IMR-90 (cell line): Measurements from ENCODE around the gene SELENOM. TPM values are rescaled to one million over a fixed set of nuclear protein-coding genes. Genes with fewer than 3 reads are reported as not detected.

Experiments
- ATAC-seq: fragments of 200-7000 bp; cut with Tn5 transposase; 2 replicates; pipeline ENCODE4 v1.9.1; 2020; ENCODE audit warnings: low read depth, mild to moderate bottlenecking, moderate library complexity
- BruUV-seq: library from RNA; stranded (reverse); fragments of 400-500 nt; replicated peaks from 2 replicates; lab custom pipeline; 2021; lab: Mats Ljungman, UMichigan
- CTCF ChIA-PET: fragments of 300-600 bp; formaldehyde crosslinking; extraction: SDS; loops from one replicate; lab custom pipeline; 2021; ENCODE audit warnings: antibody characterized with exemption; lab: Yijun Ruan, JAX
- POLR2A ChIA-PET: fragments of 300-600 bp; sonication (Branson Sonifier 250); formaldehyde crosslinking; loops from one replicate; lab custom pipeline; 2022; ENCODE audit warnings: antibody characterized with exemption; ENCODE audit not compliant: unreplicated experiment; lab: Charles Lee
- DNase-seq: peaks from one replicate; pipeline ENCODE4 v3.0.0; 2013
- H2AFZ ChIP-seq: replicated peaks from 2 replicates; pipeline ENCODE3; 2013; ENCODE audit warnings: low read length, mild to moderate bottlenecking; ENCODE audit not compliant: poor library complexity
- H2AK5ac ChIP-seq: 2 replicates; pipeline ENCODE4 v1.6.1; 2013; ENCODE audit warnings: low read depth, low read length, inconsistent platforms
- H2AK9ac ChIP-seq: replicated peaks from 2 replicates; pipeline ENCODE3; 2013; ENCODE audit warnings: mild to moderate bottlenecking, low read depth, low read length, moderate library complexity; ENCODE audit not compliant: poor library complexity
- H2BK120ac ChIP-seq: 2 replicates; pipeline ENCODE4 v1.6.1; 2013; ENCODE audit warnings: low read depth, low read length, inconsistent platforms
- H2BK15ac ChIP-seq: 3 replicates; pipeline ENCODE4 v1.6.1; 2013; ENCODE audit warnings: low read depth, low read length, inconsistent platforms
- H2BK20ac ChIP-seq: 2 replicates; pipeline ENCODE4 v1.6.1; 2013; ENCODE audit warnings: low read depth, mild to moderate bottlenecking, inconsistent platforms, low read length, moderate library complexity
- H2BK5ac ChIP-seq: 2 replicates; pipeline ENCODE4 v1.6.1; 2013; ENCODE audit warnings: mild to moderate bottlenecking, low read depth, low read length, inconsistent platforms; ENCODE audit not compliant: poor library complexity, severe bottlenecking
- H3K14ac ChIP-seq: replicated peaks from 2 replicates; pipeline ENCODE4 v1.6.1; 2013; ENCODE audit warnings: low read depth, low read length, inconsistent platforms
- H3K18ac ChIP-seq: 2 replicates; pipeline ENCODE4 v1.6.1; 2013; ENCODE audit warnings: low read depth, low read length, control low read depth
- H3K23ac ChIP-seq: 2 replicates; pipeline ENCODE4 v1.6.1; 2013; ENCODE audit warnings: low read depth, low read length, inconsistent platforms
- H3K27ac ChIP-seq: 2 replicates; pipeline ENCODE4 v1.5.1; 2013; ENCODE audit warnings: mild to moderate bottlenecking, control low read depth, low read length; ENCODE audit not compliant: insufficient read depth
- H3K27me3 ChIP-seq: 2 replicates; pipeline ENCODE4 v1.6.1; 2013; ENCODE audit warnings: low read length; ENCODE audit not compliant: control insufficient read depth, insufficient read depth
- H3K36me3 ChIP-seq: 2 replicates; pipeline ENCODE4 v1.6.1; 2013; ENCODE audit warnings: low read length, mixed read lengths; ENCODE audit not compliant: control insufficient read depth, insufficient read depth
- H3K4ac ChIP-seq: 2 replicates; pipeline ENCODE4 v1.6.1; 2013; ENCODE audit warnings: low read depth, low read length, inconsistent platforms
- H3K4me1 ChIP-seq: 2 replicates; pipeline ENCODE4 v1.6.1; 2013; ENCODE audit warnings: low read length, mixed read lengths; ENCODE audit not compliant: control insufficient read depth, insufficient read depth
- H3K4me2 ChIP-seq: 2 replicates; pipeline ENCODE4 v1.6.1; 2013; ENCODE audit warnings: low read depth, mild to moderate bottlenecking, control low read depth, low read length, moderate library complexity
- H3K4me3 ChIP-seq: 2 replicates; pipeline ENCODE4 v1.5.1; 2013; ENCODE audit warnings: low read depth, mild to moderate bottlenecking, control low read depth, low read length, moderate library complexity; ENCODE audit not compliant: insufficient read depth
- H3K56ac ChIP-seq: 2 replicates; pipeline ENCODE4 v1.6.1; 2013; ENCODE audit warnings: low read length, inconsistent platforms; ENCODE audit not compliant: insufficient read depth; ENCODE audit errors: extremely low read depth
- H3K79me1 ChIP-seq, 2 experiments: 2 replicates each; pipeline ENCODE4 v1.6.1; 2013; ENCODE audit warnings: low read length in 2 of 2, inconsistent platforms in 1 of 2, low read depth in 1 of 2
- H3K9ac ChIP-seq: 2 replicates; pipeline ENCODE4 v1.6.1; 2013; ENCODE audit warnings: low read depth, low read length, control low read depth
- H3K9me1 ChIP-seq: 2 replicates; pipeline ENCODE4 v1.6.1; 2013; ENCODE audit warnings: low read length, inconsistent platforms; ENCODE audit not compliant: insufficient read depth
- H3K9me3 ChIP-seq: 2 replicates; pipeline ENCODE4 v1.6.1; 2013; ENCODE audit warnings: low read length; ENCODE audit not compliant: control insufficient read depth, insufficient read depth
- H4K20me1 ChIP-seq: 2 replicates; pipeline ENCODE4 v1.6.1; 2013; ENCODE audit warnings: low read length, inconsistent platforms; ENCODE audit not compliant: insufficient read depth
- H4K5ac ChIP-seq: 2 replicates; pipeline ENCODE4 v1.6.1; 2013; ENCODE audit warnings: mild to moderate bottlenecking, low read depth, low read length, control low read depth
- H4K8ac ChIP-seq, 2 experiments: 2 replicates each; pipeline ENCODE4 v1.6.1; 2013; ENCODE audit warnings: low read depth in 2 of 2, low read length in 2 of 2, control low read depth in 1 of 2, inconsistent platforms in 1 of 2
- H4K91ac ChIP-seq: 2 replicates; pipeline ENCODE4 v1.6.1; 2013; ENCODE audit warnings: low read depth, low read length, inconsistent platforms; ENCODE audit not compliant: insufficient read depth
- BHLHE40 ChIP-seq: fragments of 150-350 bp; IDR thresholded peaks from 2 replicates; pipeline ENCODE4 v1.6.1; 2016; ENCODE audit warnings: mild to moderate bottlenecking, low read depth, low read length
- CEBPB ChIP-seq: IDR thresholded peaks from 2 replicates; pipeline ENCODE4 v1.6.1; 2012; ENCODE audit warnings: low read depth, low read length, improper control_type of control experiment
- CHD1 ChIP-seq: IDR thresholded peaks from 2 replicates; pipeline ENCODE4 v1.6.1; 2012; ENCODE audit warnings: low read depth, low read length, improper control_type of control experiment
- FOS ChIP-seq: fragments of 150-350 bp; IDR thresholded peaks from 2 replicates; pipeline ENCODE4 v1.6.1; 2016; ENCODE audit warnings: low read depth, low read length
- MAFK ChIP-seq: IDR thresholded peaks from 2 replicates; pipeline ENCODE4 v1.6.1; 2012; ENCODE audit warnings: low read depth, low read length, improper control_type of control experiment
- MAZ ChIP-seq: IDR thresholded peaks from 2 replicates; pipeline ENCODE4 v1.6.1; 2012; ENCODE audit warnings: low read depth, mild to moderate bottlenecking, low read length, improper control_type of control experiment, moderate library complexity, borderline replicate concordance
- MXI1 ChIP-seq: IDR thresholded peaks from 2 replicates; pipeline ENCODE4 v1.6.1; 2012; ENCODE audit warnings: low read depth, mild to moderate bottlenecking, low read length, moderate library complexity, borderline replicate concordance
- NFE2L2 ChIP-seq: fragments of 150-350 bp; IDR thresholded peaks from 2 replicates; pipeline ENCODE4 v1.6.1; 2016; ENCODE audit warnings: low read depth, mild to moderate bottlenecking, low read length
- POLR2A ChIP-seq: IDR thresholded peaks from 2 replicates; pipeline ENCODE4 v1.6.1; 2012; ENCODE audit warnings: mild to moderate bottlenecking, low read depth, low read length
- RAD21 ChIP-seq: IDR thresholded peaks from 2 replicates; pipeline ENCODE4 v1.6.1; 2012; ENCODE audit warnings: low read length, improper control_type of control experiment
- RCOR1 ChIP-seq: IDR thresholded peaks from 2 replicates; pipeline ENCODE4 v1.6.1; 2012; ENCODE audit warnings: mild to moderate bottlenecking, low read length, improper control_type of control experiment; ENCODE audit not compliant: insufficient replicate concordance
- RFX5 ChIP-seq: IDR thresholded peaks from 2 replicates; pipeline ENCODE4 v1.8.0; 2012; ENCODE audit warnings: low read depth, mild to moderate bottlenecking, low read length, moderate library complexity
- SMC3 ChIP-seq: fragments of 150-350 bp; IDR thresholded peaks from 2 replicates; pipeline ENCODE4 v1.6.1; 2016; ENCODE audit warnings: low read depth, mild to moderate bottlenecking, antibody characterized with exemption, low read length, moderate library complexity
- WGBS, 2 experiments: methylation state at CpG; one replicate each; pipeline versions ENCODE4 v1.1.5 to v1.1.7; 2013; ENCODE audit warnings: missing lambda C conversion rate in 2 of 2; ENCODE audit not compliant: insufficient read length in 1 of 2; ENCODE audit errors: extremely low coverage in 2 of 2; 5-methylcytosine and 5-hydroxymethylcytosine counted together
- dilution Hi-C: fragments of 300-500 bp; cut with HindIII; formaldehyde crosslinking; loops from one replicate; pipeline ENCODE4 v1.14.3; 2018; ENCODE audit warnings: low sequenced_read_pairs; ENCODE audit not compliant: unreplicated experiment
- in situ Hi-C: fragments of 300-500 bp; cut with MboI; formaldehyde crosslinking; loops from 3 replicates; pipeline ENCODE4 v1.14.3; 2019; ENCODE audit warnings: low sequenced_read_pairs, inconsistent platforms, mixed read lengths
- intact Hi-C: fragments of 100-400 bp; cut with micrococcal nuclease; formaldehyde crosslinking; loops from 2 replicates; pipeline ENCODE4 v1.10.0; 2022
- polyA plus RNA-seq, 3 experiments: library from polyadenylated mRNA; depleted of rRNA; stranded (reverse); fragments of >200 nt; gene quantifications; 2 replicates each; pipeline ENCODE4 v1.2.3, GENCODE V29; 2012; ENCODE audit warnings: low replicate concordance in 1 of 3
- total RNA-seq: library from RNA; depleted of rRNA; stranded (reverse); fragments of >200 nt; gene quantifications from 2 replicates; pipeline ENCODE4 v1.2.3, GENCODE V29; 2012
- TF ChIP-seq, protein P1 (sequence below): fragments of 150-350 bp; IDR thresholded peaks from 2 replicates; pipeline ENCODE4 v1.6.1; 2016; ENCODE audit warnings: low read depth, mild to moderate bottlenecking, low read length, moderate library complexity, borderline replicate concordance
- TF ChIP-seq, protein P2 (sequence below): conservative IDR thresholded peaks from 2 replicates; pipeline ENCODE4 v1.5.1; 2012; ENCODE audit warnings: mild to moderate bottlenecking, low read depth, low read length, improper control_type of control experiment
- TF ChIP-seq, protein P3 (sequence below): fragments of 150-350 bp; IDR thresholded peaks from 2 replicates; pipeline ENCODE4 v1.6.1; 2017; ENCODE audit warnings: mild to moderate bottlenecking, antibody characterized with exemption, low read length, low read depth

The SELENOM gene
- total and polyA plus RNA-seq, 2 of the 4 experiments (the other 2 are of a cell fraction), result 46.2 to 270 TPM

DNA sequence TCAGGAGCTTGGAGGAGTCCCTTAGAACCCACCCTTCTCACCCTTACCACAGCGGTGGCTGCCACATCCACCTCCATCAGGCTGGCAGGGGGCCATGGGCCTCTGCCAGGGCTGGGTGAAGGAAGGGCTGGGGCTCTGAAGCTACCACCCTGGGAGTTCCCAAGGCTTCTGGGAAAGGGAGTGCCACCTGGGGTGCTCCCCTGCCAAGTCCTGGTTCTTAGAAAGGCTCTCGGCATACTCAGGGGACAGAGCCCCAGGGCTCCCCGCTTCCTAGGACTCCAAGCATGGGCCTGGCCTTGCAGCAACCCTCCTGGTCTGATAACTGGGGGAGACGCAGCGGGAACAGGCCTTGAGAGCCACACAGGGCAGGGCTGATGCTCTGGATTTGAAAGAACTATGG, 33.4 kb upstream of the SELENOM start:
- no peak for ATAC-seq

More for the DNA sequence above, 33.4 kb upstream of the SELENOM start:
- Histone ChIP-seq H2BK5ac (no peak overlapping the region), H3K36me3 (no peaks in the 10 kb centered on the region), H4K8ac (no peak overlapping the region), H3K4ac (no peak overlapping the region), H3K18ac (no peak overlapping the region), H2BK15ac (no peak overlapping the region), H3K9me3 (peaks cover 4% of the 10 kb centered on the region; the same call in 1 of the 2 replicates), H3K23ac (no peak overlapping the region), H3K9me1 (0 out of 2 replicates have a peak, but pooled peaks cover 5% of the 10 kb centered on the region), H4K5ac (no peak overlapping the region), H4K91ac (no peak overlapping the region), H4K20me1 (no peaks in the 10 kb centered on the region), H3K14ac (no peak overlapping the region), H3K4me3 (no peak overlapping the region), H2BK20ac (no peak overlapping the region), H3K56ac (no peak overlapping the region), H3K9ac (no peak overlapping the region), H2AK5ac (no peak overlapping the region; the same call in 1 of the 2 replicates), H3K79me1 (no peaks in the 10 kb centered on the region), H2BK120ac (no peak overlapping the region), H3K27ac (no peak overlapping the region), H2AFZ (peak overlapping the region; percentile 8), H3K4me2 (no peak overlapping the region), H3K4me1 (no peaks in the 10 kb centered on the region), H3K27me3 (peaks cover 29% of the 10 kb centered on the region), H2AK9ac (no peak overlapping the region)
- dilution Hi-C loops (no loop called here), in situ Hi-C loops (no loop called here), intact Hi-C loops (no loop called here)
- DNase-seq, result no peak
- ChIA-PET POLR2A (no interaction called here), CTCF (interaction anchor here (0.7 kb wide), 1 partner anchor 1918 kb away, joined by 3 read pairs; no protein-coding TSS in a partner anchor)
- no TSS peak for BruUV-seq
- WGBS, 2 experiments, result 77% methylated on average over 2 of the region's 5 CpGs; no CpG with 5 or more reads in 1 of the 2 experiments
- TF ChIP-seq RFX5 (no peak), MAZ (no peak), POLR2A (no peak), MXI1 (no peak), SMC3 (no peak), BHLHE40 (no peak), MAFK (no peak), CEBPB (no peak), FOS (no peak), RAD21 (no peak), CHD1 (no peak), NFE2L2 (no peak), RCOR1 (no peak)
- TF ChIP-seq, protein P1, sequence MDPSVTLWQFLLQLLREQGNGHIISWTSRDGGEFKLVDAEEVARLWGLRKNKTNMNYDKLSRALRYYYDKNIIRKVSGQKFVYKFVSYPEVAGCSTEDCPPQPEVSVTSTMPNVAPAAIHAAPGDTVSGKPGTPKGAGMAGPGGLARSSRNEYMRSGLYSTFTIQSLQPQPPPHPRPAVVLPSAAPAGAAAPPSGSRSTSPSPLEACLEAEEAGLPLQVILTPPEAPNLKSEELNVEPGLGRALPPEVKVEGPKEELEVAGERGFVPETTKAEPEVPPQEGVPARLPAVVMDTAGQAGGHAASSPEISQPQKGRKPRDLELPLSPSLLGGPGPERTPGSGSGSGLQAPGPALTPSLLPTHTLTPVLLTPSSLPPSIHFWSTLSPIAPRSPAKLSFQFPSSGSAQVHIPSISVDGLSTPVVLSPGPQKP, result no peak
- TF ChIP-seq, protein P2, sequence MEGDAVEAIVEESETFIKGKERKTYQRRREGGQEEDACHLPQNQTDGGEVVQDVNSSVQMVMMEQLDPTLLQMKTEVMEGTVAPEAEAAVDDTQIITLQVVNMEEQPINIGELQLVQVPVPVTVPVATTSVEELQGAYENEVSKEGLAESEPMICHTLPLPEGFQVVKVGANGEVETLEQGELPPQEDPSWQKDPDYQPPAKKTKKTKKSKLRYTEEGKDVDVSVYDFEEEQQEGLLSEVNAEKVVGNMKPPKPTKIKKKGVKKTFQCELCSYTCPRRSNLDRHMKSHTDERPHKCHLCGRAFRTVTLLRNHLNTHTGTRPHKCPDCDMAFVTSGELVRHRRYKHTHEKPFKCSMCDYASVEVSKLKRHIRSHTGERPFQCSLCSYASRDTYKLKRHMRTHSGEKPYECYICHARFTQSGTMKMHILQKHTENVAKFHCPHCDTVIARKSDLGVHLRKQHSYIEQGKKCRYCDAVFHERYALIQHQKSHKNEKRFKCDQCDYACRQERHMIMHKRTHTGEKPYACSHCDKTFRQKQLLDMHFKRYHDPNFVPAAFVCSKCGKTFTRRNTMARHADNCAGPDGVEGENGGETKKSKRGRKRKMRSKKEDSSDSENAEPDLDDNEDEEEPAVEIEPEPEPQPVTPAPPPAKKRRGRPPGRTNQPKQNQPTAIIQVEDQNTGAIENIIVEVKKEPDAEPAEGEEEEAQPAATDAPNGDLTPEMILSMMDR, result no peak
- TF ChIP-seq, protein P3, sequence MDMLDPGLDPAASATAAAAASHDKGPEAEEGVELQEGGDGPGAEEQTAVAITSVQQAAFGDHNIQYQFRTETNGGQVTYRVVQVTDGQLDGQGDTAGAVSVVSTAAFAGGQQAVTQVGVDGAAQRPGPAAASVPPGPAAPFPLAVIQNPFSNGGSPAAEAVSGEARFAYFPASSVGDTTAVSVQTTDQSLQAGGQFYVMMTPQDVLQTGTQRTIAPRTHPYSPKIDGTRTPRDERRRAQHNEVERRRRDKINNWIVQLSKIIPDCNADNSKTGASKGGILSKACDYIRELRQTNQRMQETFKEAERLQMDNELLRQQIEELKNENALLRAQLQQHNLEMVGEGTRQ, result no peak
